Measurements from ENCODE around the gene BANF2. TPM values are rescaled to one million over a fixed set of nuclear protein-coding genes. Genes with fewer than 3 reads are reported as not detected.

BANF2 gene
- total and polyA plus RNA-seq, 2 of the 13 experiments (the other 11 are each of a cell fraction or from before 2014, with no cell fraction given): 0.35 TPM; not detected in 1

GRCh38 chr20:17680836-17681725, 18.7 kb upstream of the BANF2 start (continued):
- no peak for TF ChIP-seq TRIM22 (IDR thresholded peaks at IDR 0.05)
- peak; percentile 1; the same call in 1 of the 2 replicates for TF ChIP-seq ARID4A (CRISPR knock-in tag; IDR thresholded peaks at IDR 0.05; ENCODE audit: borderline replicate concordance)
- no peak for TF ChIP-seq ONECUT2 (CRISPR knock-in tag; IDR thresholded peaks at IDR 0.05)
- 0 out of 2 replicates have a peak, but pooled peaks have one; percentile 13 for TF ChIP-seq CENPT (CRISPR knock-in tag; IDR thresholded peaks at IDR 0.05; ENCODE audit: low read depth)
- no peak for TF ChIP-seq REST (IDR thresholded peaks at IDR 0.05; ENCODE audit: borderline replicate concordance in 1 of 2, low read depth in 1 of 2, low read length in 2 of 2)
- TF ChIP-seq ZBTB37 (CRISPR knock-in tag; IDR thresholded peaks at IDR 0.05): no peak
- TF ChIP-seq BRD4 (CRISPR knock-in tag; IDR thresholded peaks at IDR 0.05): peak; percentile 53; the same call in 1 of the 2 replicates
- TF ChIP-seq ZNF782 (CRISPR knock-in tag; IDR thresholded peaks at IDR 0.05; ENCODE audit: borderline replicate concordance): no peak
- TF ChIP-seq ZNF768 (CRISPR knock-in tag; IDR thresholded peaks at IDR 0.05): peak; percentile 59; the same call in 1 of the 2 replicates
- no peak for TF ChIP-seq NR2F2 (IDR thresholded peaks at IDR 0.05; ENCODE audit: borderline replicate concordance, low read depth)
- peak; percentile 59; the same call in 1 of the 2 replicates for TF ChIP-seq POLR2G (IDR thresholded peaks at IDR 0.05; ENCODE audit: low read depth, low read length)
- TF ChIP-seq ELK4 (CRISPR knock-in tag; IDR thresholded peaks at IDR 0.05; ENCODE audit: borderline replicate concordance): no peak
- peak; percentile 8; the same call in 1 of the 2 replicates for TF ChIP-seq POGZ (CRISPR knock-in tag; IDR thresholded peaks at IDR 0.05)

Data from HepG2 (cell line).